ENCODE measurements around the gene PRADC1. TPM values are rescaled to one million over a fixed set of nuclear protein-coding genes. Genes with fewer than 3 reads are reported as not detected.
A peak's percentile ranks its signal among the peaks of the same experiment; 100 is the strongest.

Gene PRADC1
- total RNA-seq, 1 donor from 2014 or later = 8.1 TPM

GRCh38 chr2:73218298-73218697 is 14.7 kb downstream of the PRADC1 start:
- Histone ChIP-seq H3K36me3 (peaks cover 0 to 35% of the 10 kb centered on the region in 2 donors), H3K4me1 (peaks cover 24% of the 10 kb centered on the region), H3K4me3 (no peak overlapping the region), H3K27ac (no peak overlapping the region), H3K27me3 (no peaks in the 10 kb centered on the region), H3K9me3 (no peaks in the 10 kb centered on the region)
- no peak for DNase-seq (ENCODE audit: extremely low spot score in 2 of 2)
- intact Hi-C loops (cut with DNase I) = no loop called here
- TF ChIP-seq, protein P1, sequence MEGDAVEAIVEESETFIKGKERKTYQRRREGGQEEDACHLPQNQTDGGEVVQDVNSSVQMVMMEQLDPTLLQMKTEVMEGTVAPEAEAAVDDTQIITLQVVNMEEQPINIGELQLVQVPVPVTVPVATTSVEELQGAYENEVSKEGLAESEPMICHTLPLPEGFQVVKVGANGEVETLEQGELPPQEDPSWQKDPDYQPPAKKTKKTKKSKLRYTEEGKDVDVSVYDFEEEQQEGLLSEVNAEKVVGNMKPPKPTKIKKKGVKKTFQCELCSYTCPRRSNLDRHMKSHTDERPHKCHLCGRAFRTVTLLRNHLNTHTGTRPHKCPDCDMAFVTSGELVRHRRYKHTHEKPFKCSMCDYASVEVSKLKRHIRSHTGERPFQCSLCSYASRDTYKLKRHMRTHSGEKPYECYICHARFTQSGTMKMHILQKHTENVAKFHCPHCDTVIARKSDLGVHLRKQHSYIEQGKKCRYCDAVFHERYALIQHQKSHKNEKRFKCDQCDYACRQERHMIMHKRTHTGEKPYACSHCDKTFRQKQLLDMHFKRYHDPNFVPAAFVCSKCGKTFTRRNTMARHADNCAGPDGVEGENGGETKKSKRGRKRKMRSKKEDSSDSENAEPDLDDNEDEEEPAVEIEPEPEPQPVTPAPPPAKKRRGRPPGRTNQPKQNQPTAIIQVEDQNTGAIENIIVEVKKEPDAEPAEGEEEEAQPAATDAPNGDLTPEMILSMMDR (IDR thresholded peaks at IDR 0.05) = no peak
- TF ChIP-seq POLR2A (IDR thresholded peaks at IDR 0.05) (no peak), POLR2AphosphoS5 (IDR thresholded peaks at IDR 0.05; ENCODE audit: insufficient read depth in 1 of 2, low read depth in 1 of 2) (no peak)

DNA sequence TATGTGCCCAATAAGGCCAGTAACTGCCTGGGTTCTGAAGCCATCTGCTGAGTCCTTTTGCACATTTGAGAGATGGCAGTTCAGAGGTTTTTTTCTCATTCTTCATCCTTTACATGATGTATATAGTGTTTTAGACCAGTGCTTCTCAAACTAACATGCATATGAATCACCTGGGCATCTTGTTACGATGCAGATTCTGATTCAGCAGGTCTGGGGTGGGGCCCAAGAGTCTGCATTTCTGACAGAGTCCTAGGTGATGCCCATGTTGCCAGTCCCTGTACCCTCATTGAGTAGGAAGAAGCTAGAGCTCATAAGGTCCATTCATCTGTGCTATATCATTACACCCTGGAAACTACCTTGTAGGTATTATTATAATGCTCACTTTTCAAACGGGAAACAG is 15.2 kb downstream of the PRADC1 start:
- TF ChIP-seq POLR2A (IDR thresholded peaks at IDR 0.05) = no peak
- TF ChIP-seq, protein P1 (IDR thresholded peaks at IDR 0.05) = no peak
- no peak for TF ChIP-seq POLR2AphosphoS5 (IDR thresholded peaks at IDR 0.05; ENCODE audit: insufficient read depth in 1 of 2, low read depth in 1 of 2)
- Histone ChIP-seq H3K27me3 (no peaks in the 10 kb centered on the region), H3K36me3 (peaks cover 0 to 30% of the 10 kb centered on the region in 2 donors), H3K9me3 (no peaks in the 10 kb centered on the region), H3K27ac (no peak overlapping the region), H3K4me1 (peaks cover 26% of the 10 kb centered on the region), H3K4me3 (no peak overlapping the region)
- intact Hi-C loops (cut with DNase I) = no loop called here
- DNase-seq (ENCODE audit: extremely low spot score in 2 of 2) = no peak

GRCh38 chr2:73217160-73217559 is 15.9 kb downstream of the PRADC1 start:
- no peak for DNase-seq (ENCODE audit: extremely low spot score in 2 of 2)
- Histone ChIP-seq H3K27me3 (no peaks in the 10 kb centered on the region), H3K36me3 (peaks cover 0 to 24% of the 10 kb centered on the region in 2 donors), H3K4me3 (no peak overlapping the region), H3K9me3 (no peaks in the 10 kb centered on the region), H3K4me1 (peaks cover 33% of the 10 kb centered on the region), H3K27ac (no peak overlapping the region)
- no peak for TF ChIP-seq POLR2AphosphoS5 (IDR thresholded peaks at IDR 0.05; ENCODE audit: insufficient read depth in 1 of 2, low read depth in 1 of 2)
- TF ChIP-seq, protein P1 (IDR thresholded peaks at IDR 0.05) = no peak
- TF ChIP-seq POLR2A (IDR thresholded peaks at IDR 0.05) = no peak
- intact Hi-C loops (cut with DNase I) = no loop called here

GRCh38 chr2:73215254-73215653 is 17.8 kb downstream of the PRADC1 start:
- Histone ChIP-seq H3K27ac (peak overlapping the region; percentile 83), H3K27me3 (no peaks in the 10 kb centered on the region), H3K4me1 (peaks cover 36% of the 10 kb centered on the region), H3K4me3 (peak overlapping the region in 1 of 2 donors; percentile 95), H3K9me3 (no peaks in the 10 kb centered on the region), H3K36me3 (peaks cover 0 to 6% of the 10 kb centered on the region in 2 donors)
- no peak for DNase-seq (ENCODE audit: extremely low spot score in 2 of 2)
- no peak for TF ChIP-seq POLR2A (IDR thresholded peaks at IDR 0.05)
- TF ChIP-seq POLR2AphosphoS5 (IDR thresholded peaks at IDR 0.05; ENCODE audit: insufficient read depth in 1 of 2, low read depth in 1 of 2) = no peak
- TF ChIP-seq, protein P1 (IDR thresholded peaks at IDR 0.05) = no peak
- intact Hi-C loops (cut with DNase I) = no loop called here

- no peaks in the 10 kb centered on the region for H3K9me3 ChIP-seq
- intact Hi-C loops (cut with DNase I) = no loop called here
- H3K27me3 ChIP-seq = no peaks in the 10 kb centered on the region
- DNase-seq (ENCODE audit: extremely low spot score in 2 of 2) = no peak
- H3K4me1 ChIP-seq = peaks cover 36% of the 10 kb centered on the region
- peaks cover 0 to 5% of the 10 kb centered on the region in 2 donors for H3K36me3 ChIP-seq
- peak in 1 of 2 donors; percentile 88 for TF ChIP-seq POLR2AphosphoS5 (IDR thresholded peaks at IDR 0.05; ENCODE audit: insufficient read depth in 1 of 2, low read depth in 1 of 2)
- TF ChIP-seq, protein P1 (IDR thresholded peaks at IDR 0.05) = peak in 1 of 3 experiments; percentile 20
- no peak for TF ChIP-seq POLR2A (IDR thresholded peaks at IDR 0.05)
- H3K27ac ChIP-seq = peak within 1 kb of the TSS; percentile 83
- H3K4me3 ChIP-seq = peak within 1 kb of the TSS; percentile 86 to 95
Measured at GRCh38 chr2:73214120-73215035, 18.7 kb downstream of the PRADC1 start, which contains the start of gene SMYD5. SMYD5 (plus strand) TSS chr2:73214245; CDS start chr2:73214267, 22 bp downstream.
